Mucosa of descending colon (tissue), 3 donors: Measurements from ENCODE around the gene CHIT1. TPM values are rescaled to one million over a fixed set of nuclear protein-coding genes. Genes with fewer than 3 reads are reported as not detected.

Experiments used
- ATAC-seq: fragments of 200-7000 bp; cut with Tn5 transposase; one replicate; pipeline ENCODE4 v1.9.1; 2020; ENCODE audit warnings: mild to moderate bottlenecking, moderate library complexity
- DNase-seq, 3 donors: peaks; one replicate each; pipeline ENCODE4 v3.0.0-alpha.2; 2020
- H3K36me3 ChIP-seq: fragments of 200-600 bp; one replicate; pipeline ENCODE4 v1.8.0; 2021; ENCODE audit warnings: low read depth, mild to moderate bottlenecking
- H3K4me1 ChIP-seq: fragments of 200-600 bp; one replicate; pipeline ENCODE4 v1.8.0; 2021; ENCODE audit warnings: low read depth, mild to moderate bottlenecking
- H3K4me3 ChIP-seq: fragments of 200-600 bp; one replicate; pipeline ENCODE4 v1.8.0; 2021; ENCODE audit warnings: mild to moderate bottlenecking
- H3K9me3 ChIP-seq: fragments of 200-600 bp; one replicate; pipeline ENCODE4 v1.8.0; 2021; ENCODE audit warnings: mild to moderate bottlenecking
- intact Hi-C, 2 donors: fragments of 100-400 bp; cut with DNase I in 1 of 2; cut with micrococcal nuclease in 1 of 2; formaldehyde crosslinking; loops; one replicate each; pipeline versions ENCODE4 v1.11.0 to v1.11.1; 2022; cut with DNase I, micrococcal nuclease
- total RNA-seq, 3 donors: library from RNA; stranded (reverse); fragmentation: NEBNext Ultra II Directional in 2 of 3; extraction: Animal tissue kit (Norgen Biotek cat#: 25700) in 2 of 3; gene quantifications; one replicate each; pipeline versions ENCODE4 v1.2.1 to v1.2.4, GENCODE V29; 2021 to 2023
- TF ChIP-seq, protein P1 (sequence below): fragments of 200-600 bp; IDR thresholded peaks from one replicate; pipeline ENCODE4 v1.8.0; 2022; ENCODE audit warnings: antibody characterized with exemption, mild to moderate bottlenecking
- donor health status: DM: no; HTN: no; CAD: no; lungs with moderate emphysema.
- donor health status: DM: no; HTN: no; CAD: no.
- donor health status: DM: no; HTN: yes; CAD: no.

The CHIT1 gene
- total RNA-seq, 3 donors from 2014 or later, result 0.13 to 0.96 TPM; not detected in 1

DNA sequence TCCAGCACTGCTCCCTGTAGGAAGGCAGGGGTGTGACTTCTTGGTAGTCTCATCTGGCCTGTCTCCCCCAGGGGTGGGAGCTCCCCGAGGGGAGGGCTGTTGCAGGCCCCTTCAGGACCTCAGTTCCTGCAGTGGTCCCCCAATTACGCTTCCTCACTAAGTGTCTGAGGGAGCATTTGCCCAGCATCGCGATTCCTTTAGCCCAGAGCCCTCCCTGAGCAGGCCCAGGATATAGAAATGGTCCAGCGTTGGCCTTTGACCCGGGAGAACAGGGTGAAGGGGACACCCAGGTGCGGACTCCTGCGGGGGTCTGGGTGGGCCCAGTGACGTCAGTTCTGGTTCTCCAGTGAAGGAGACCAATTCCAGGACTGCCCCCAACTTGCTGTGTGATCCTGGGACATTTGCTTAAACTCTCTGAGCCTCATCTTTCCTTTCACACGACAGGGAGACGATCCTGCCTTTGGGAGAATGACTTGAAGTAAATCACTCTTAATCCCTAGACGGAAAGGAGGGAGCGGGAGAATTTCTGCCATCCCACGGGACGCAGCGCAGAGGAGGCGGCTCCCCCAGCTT, 43.2 kb upstream of the CHIT1 start:
- no peaks in the 10 kb centered on the region for H3K36me3 ChIP-seq
- no peak for ATAC-seq
- TF ChIP-seq, protein P1, sequence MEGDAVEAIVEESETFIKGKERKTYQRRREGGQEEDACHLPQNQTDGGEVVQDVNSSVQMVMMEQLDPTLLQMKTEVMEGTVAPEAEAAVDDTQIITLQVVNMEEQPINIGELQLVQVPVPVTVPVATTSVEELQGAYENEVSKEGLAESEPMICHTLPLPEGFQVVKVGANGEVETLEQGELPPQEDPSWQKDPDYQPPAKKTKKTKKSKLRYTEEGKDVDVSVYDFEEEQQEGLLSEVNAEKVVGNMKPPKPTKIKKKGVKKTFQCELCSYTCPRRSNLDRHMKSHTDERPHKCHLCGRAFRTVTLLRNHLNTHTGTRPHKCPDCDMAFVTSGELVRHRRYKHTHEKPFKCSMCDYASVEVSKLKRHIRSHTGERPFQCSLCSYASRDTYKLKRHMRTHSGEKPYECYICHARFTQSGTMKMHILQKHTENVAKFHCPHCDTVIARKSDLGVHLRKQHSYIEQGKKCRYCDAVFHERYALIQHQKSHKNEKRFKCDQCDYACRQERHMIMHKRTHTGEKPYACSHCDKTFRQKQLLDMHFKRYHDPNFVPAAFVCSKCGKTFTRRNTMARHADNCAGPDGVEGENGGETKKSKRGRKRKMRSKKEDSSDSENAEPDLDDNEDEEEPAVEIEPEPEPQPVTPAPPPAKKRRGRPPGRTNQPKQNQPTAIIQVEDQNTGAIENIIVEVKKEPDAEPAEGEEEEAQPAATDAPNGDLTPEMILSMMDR, result no peak
- H3K4me1 ChIP-seq, result peaks cover 28% of the 10 kb centered on the region
- DNase-seq, result peak in 1 of 3 donors; percentile 37
- no peaks in the 10 kb centered on the region for H3K9me3 ChIP-seq
- intact Hi-C loops, result loop anchor here (5.0 to 10.0 kb wide), 4 partner anchors 60 to 212 kb away; no protein-coding TSS in a partner anchor
- no peak overlapping the region for H3K4me3 ChIP-seq

DNA sequence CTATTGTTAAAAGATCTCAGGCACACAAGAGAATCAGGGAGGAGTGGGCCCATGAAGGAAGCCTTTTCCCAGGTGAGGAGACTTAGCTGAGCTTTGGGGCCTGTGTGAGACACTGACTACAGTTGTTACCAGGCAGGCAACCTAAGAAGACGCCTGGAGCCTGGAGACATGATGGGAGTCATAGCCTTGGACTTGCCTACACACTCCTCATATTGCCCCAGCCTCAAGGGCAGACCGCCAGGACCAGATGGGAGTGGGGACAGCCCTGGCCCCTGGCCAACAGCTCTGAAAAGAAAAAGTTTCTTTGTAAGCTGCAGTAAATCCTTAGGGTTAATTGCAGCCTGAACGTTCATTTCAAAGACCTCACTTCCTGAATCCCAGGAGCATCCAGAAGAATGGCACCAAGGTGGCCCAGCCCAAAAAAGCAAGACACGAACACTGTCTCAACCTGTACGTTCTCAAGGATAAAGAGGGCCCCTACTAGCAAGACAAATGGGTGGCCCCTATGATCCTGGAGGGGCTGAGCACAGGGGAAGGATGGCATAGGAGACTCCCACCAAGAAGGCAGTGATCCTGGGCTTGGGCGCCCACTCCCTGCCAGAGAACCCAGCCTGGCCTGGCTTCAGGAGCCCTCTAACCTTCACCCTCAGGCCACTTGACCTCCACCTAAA, 42.6 kb upstream of the CHIT1 start:
- H3K9me3 ChIP-seq, result no peaks in the 10 kb centered on the region
- peaks cover 25% of the 10 kb centered on the region for H3K4me1 ChIP-seq
- H3K36me3 ChIP-seq, result no peaks in the 10 kb centered on the region
- TF ChIP-seq, protein P1, result no peak
- DNase-seq (peak in 1 of 3 donors; percentile 47), ATAC-seq (no peak)
- no peak overlapping the region for H3K4me3 ChIP-seq
- intact Hi-C loops, result loop anchor here (5.0 to 10.0 kb wide), 4 partner anchors 60 to 213 kb away; no protein-coding TSS in a partner anchor

DNA sequence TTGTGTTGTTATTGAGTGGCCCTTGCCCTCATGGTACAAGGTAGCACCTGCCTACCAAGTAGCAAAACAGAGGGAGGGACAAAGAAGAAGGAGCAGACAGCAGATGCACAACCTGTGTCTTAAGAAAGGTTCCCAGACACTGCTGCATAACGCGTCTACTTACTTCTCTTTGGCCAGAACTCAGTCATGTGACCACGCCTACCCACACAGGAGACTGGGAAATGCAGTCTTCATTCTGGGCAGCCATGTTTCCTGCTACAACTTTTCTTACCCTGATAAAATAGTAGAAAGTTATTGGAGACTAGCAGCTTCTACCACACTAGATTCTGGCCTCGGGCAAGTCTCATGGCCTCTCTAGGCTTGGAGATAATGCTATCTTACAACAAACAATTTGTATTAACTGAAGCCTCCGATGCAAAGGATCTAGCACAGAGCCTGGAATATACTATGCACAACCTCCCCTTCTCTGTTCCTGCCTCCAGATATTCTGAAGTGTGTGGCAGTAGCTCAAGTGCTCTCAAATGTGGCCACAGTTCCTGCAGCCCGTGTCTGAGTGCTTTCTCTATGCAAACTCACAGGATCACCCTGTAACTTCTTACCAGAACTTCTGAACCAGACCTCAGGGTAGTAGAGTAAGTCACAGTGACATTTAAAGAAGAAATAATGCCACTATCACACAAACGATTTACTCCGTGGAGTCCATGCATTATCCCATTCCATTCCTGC, 41.7 kb upstream of the CHIT1 start:
- TF ChIP-seq, protein P1, result no peak
- peaks cover 25% of the 10 kb centered on the region for H3K4me1 ChIP-seq
- intact Hi-C loops, result loop anchor here (5.0 to 10.0 kb wide), 4 partner anchors 61 to 214 kb away; no protein-coding TSS in a partner anchor
- no peak overlapping the region for H3K4me3 ChIP-seq
- no peaks in the 10 kb centered on the region for H3K36me3 ChIP-seq
- ATAC-seq (peak; percentile 54), DNase-seq (peak in 1 of 3 donors; percentile 86)
- H3K9me3 ChIP-seq, result no peaks in the 10 kb centered on the region

DNA sequence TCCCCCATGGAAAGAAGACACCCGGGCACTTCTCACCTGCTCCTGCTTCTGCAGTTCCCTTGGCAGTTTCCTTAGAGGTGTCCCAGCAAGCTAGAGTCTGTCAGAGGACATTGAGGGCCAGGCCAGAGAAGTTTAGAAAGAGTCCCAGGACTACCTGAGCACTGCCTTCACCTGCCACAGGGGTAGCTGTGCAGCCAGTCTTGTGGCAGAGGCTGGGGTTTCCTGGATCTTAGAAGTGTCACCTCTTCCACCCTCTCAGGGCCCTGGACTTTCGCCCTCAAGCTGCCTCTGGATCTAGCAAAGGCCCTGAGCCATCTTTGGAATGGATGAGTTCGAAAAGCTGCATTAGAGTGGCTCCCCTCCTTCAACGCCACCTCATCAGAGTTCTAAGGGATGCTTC, 41.0 kb upstream of the CHIT1 start:
- TF ChIP-seq, protein P1, result no peak
- ATAC-seq, result no peak
- Histone ChIP-seq H3K4me3 (no peak overlapping the region), H3K4me1 (peaks cover 22% of the 10 kb centered on the region), H3K36me3 (no peaks in the 10 kb centered on the region), H3K9me3 (no peaks in the 10 kb centered on the region)
- peak in 1 of 3 donors; percentile 5 for DNase-seq
- intact Hi-C loops, result loop anchor here (5.0 to 10.0 kb wide), 4 partner anchors 62 to 214 kb away; no protein-coding TSS in a partner anchor

DNA sequence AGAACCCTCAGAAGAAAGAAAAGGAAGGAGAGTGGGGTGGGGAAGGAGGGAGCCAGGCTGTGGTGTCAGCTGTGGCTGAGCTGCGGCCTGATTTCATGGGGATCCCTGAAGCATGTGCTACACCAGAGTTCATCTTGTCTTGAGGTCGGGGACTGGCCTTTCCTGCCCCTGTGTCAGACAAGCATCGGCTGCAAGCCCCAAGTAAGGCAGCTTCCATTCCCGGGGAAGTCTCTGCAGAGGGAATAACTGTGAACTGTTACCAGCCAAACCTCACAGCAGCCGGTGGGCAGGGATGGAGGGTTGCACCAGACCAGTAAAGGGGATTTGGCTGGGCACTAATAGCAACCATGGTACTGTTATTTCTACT, 40.2 kb upstream of the CHIT1 start:
- intact Hi-C loops, result loop anchor here (5.0 to 10.0 kb wide), 4 partner anchors 63 to 215 kb away; no protein-coding TSS in a partner anchor
- H3K4me3 ChIP-seq, result no peak overlapping the region
- DNase-seq, result peak in 1 of 3 donors; percentile 9
- peaks cover 18% of the 10 kb centered on the region for H3K4me1 ChIP-seq
- H3K36me3 ChIP-seq, result no peaks in the 10 kb centered on the region
- no peaks in the 10 kb centered on the region for H3K9me3 ChIP-seq
- TF ChIP-seq, protein P1, result no peak
- no peak for ATAC-seq
